HG03139 (cell line): ENCODE measurements around the gene HSF4.

Experiments used
- ATAC-seq: cut with Tn5 transposase; IDR thresholded peaks from one replicate; pipeline ENCODE4 v1.9.1; 2021; ENCODE audit not compliant: unreplicated experiment

The HSF4 gene

GRCh38 chr16:67150047-67150832 lies 14.3 kb upstream of the HSF4 start:
- no peak for ATAC-seq

DNA sequence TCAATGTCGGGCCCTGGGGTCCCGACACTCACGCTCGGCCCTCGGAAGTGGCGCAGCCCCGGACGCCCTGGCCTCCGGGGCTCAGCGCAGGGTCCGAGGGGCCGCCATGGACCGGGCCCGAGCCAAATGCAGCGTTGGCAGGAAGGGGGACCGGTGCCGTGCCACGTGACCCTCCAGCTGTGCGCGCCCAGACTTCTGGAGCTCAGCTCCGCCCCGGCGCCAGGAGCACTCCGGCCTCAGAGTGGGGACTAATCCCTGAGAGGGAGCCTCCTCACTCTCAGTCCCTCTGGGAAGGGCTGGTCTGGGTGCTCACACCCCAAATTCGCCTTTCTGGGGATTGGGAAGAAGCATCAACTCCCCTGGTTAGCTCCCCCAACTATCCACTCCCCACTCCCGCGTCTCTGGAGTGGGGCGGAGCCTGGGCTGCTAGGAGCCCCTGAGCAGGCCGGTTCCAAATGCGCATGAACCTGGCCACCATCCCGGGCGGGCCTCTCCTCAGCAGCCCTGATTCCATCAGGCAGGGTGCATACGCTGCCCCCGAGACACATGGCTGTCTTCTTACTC lies 13.6 kb upstream of the HSF4 start, which contains the start of gene B3GNT9:
B3GNT9 (minus strand) TSS at position 166 of the 564 bp plus-strand sequence. CDS start 513 bp downstream, outside the sequence.
- no peak for ATAC-seq

DNA sequence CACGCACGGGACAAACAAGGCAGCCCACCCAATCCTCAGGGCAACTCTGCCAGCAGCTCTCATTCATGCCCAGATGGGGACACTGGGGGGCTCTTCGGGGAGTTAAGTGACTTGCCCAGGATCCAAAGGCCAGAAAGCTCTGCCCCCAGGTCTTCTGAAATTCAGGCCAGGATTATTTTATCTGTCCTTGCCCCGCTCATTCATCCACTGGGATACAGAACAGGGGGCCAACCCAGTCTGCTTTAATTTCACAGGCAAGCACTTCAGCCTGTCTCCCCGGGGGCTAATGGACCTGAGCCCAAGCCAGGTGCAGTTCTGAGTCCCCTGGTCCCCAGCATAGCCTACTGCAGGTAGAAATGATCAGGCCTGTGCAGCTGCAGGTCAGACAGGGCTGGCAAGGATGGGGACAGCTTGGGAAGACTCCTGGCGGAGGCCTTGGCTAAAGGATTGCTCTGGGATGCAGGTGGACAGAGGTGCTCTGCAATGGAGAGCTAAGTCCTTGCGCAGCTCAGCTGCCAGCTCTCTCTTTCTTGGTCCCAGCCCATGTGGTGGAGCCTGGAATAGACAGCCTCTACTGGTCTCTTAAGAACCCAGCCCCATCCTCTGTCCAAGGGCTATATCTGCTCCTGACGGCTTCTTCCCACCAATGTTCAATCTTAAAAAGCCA lies 13.0 kb upstream of the HSF4 start:
- ATAC-seq, result no peak

DNA sequence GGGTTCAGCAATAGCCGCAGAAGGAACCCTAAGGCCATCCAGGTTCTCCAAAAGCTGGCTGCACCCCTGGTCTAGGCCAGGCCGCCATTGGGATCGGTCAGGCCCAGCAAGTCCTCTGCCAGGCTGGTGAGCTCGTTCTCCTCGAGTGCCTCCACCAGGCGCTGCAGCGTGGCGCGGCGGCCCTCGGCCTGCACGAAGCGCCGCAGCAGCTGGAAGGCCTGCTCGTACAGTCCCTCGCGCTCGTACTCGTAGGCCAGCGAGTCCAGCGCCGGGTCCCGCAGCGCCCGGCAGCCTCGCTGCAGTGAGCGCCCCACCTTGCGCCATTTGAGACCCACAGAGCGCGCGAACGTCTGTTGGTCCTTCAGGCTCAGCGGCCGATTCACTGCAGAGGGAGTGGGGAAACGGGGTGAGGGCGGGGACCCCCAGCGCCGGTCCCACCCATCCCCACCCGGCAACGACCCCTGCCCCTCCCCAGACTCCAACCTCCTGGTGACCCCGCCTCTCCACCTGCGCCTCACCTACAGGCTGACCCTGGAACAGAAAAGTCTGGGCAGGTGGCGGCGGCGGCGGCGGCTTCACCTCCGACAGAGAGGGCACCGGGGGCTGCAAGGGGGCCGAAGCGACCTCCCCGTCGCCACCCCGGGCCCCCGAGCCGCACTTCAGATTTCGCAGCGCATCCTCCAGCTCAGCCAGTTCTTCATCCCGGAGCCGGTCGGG lies 9.8 kb upstream of the HSF4 start:
- no peak for ATAC-seq

GRCh38 chr16:67155295-67156142 lies 9.0 kb upstream of the HSF4 start:
- no peak for ATAC-seq

DNA sequence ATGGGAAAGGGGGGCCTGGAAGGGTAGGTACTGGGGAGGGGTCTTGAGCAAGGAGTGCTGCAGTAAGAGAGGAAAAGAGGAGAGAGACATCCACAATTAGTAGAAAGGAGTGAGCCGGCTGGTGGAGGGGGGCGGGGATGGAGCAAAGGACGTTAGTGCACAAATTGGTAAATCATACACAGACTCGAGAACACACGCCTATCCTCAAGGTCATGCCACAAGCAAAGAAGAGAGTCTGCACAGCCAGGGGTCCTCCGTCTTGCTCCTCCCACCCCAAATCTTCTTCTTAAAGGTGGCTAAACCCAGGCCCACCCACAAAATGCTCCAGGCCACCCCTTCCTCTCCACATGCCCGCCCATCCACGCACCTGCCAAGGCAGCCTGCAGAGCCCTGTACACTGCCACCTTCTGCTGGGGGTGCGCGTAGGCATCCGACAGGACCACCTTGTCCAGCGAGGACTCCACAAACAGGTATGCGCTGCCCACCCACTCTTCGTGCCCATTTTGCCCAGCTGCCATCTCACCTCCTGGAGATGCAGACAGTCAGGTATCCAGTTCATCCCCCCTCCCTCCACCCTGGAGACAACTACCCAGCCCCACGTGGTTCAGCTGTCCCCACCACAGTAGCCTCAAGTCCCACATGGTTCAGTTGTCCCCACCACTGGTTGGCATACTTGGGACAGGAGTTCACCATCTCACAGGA lies 8.3 kb upstream of the HSF4 start:
- no peak for ATAC-seq

DNA sequence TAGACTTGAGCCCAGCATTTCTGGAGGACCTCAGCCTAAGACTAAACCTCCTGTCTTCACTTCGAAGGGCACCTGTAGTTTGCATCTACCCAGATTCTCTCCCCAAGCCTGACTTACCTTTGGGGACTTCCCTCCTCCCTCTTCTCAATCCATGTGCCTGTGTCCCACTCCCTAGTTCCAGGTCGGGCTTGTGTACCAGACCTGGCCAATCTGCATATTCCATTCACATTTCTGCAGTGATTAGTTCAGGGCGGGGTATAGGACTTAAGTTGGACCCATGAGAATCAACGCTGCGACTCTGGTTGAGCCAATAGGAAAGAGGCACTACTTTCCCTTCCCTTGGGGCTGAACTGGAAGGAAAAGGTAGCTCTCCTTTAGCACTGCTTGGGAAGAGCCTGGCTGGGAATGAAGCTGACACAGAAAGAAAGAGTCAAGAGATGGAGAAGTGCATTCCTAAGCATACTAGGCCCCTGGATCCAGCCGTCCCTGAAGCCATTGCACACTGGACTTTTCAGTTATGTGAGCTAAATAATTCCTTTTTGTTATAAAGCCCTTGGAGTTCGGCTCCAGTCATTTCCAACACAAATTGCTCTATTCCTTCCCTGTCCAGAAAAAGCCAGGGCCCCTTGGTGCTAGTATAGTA lies 7.3 kb upstream of the HSF4 start:
- ATAC-seq, result no peak

DNA sequence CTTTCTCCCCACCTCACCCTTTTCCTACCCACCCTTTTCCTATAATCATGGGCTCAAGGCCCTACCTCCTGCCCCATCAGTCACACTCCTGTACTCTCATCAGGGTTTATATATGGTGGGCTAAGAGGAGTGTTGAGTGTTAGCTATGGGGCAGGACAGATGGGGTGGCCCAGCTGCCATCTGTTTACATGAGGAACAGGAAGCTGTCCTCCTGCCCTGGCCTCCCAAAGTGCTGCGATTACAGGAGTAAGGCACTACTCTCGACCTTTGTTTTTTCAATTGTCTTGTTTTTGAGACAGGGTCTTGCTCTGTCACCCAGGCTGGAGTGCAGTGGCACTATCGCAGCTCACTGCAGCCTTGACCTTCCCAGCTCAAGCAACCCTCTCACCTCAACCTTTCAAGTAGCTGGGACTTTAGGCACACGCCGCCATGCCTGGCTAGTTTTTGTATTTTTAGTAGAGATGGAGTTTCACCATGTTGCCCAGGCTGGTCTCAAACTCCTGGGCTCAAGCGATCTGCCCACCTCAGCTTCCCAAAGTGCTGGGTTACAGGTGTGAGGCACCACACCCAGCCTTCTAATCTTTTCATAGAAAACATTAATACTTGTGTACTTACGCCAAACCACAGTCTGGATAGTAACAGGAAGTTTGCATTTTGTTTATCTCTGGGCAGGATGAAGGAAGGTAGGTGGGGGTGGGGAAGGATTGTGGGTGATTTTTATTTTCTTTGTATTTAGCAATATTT lies 6.5 kb upstream of the HSF4 start:
- ATAC-seq, result no peak

- ATAC-seq, result no peak
Observed at GRCh38 chr16:67158637-67159600, 5.6 kb upstream of the HSF4 start.

- ATAC-seq, result no peak
Observed at GRCh38 chr16:67161595-67162058, 2.9 kb upstream of the HSF4 start.

- no peak for ATAC-seq
Observed at GRCh38 chr16:67162506-67163163, 1.9 kb upstream of the HSF4 start.

DNA sequence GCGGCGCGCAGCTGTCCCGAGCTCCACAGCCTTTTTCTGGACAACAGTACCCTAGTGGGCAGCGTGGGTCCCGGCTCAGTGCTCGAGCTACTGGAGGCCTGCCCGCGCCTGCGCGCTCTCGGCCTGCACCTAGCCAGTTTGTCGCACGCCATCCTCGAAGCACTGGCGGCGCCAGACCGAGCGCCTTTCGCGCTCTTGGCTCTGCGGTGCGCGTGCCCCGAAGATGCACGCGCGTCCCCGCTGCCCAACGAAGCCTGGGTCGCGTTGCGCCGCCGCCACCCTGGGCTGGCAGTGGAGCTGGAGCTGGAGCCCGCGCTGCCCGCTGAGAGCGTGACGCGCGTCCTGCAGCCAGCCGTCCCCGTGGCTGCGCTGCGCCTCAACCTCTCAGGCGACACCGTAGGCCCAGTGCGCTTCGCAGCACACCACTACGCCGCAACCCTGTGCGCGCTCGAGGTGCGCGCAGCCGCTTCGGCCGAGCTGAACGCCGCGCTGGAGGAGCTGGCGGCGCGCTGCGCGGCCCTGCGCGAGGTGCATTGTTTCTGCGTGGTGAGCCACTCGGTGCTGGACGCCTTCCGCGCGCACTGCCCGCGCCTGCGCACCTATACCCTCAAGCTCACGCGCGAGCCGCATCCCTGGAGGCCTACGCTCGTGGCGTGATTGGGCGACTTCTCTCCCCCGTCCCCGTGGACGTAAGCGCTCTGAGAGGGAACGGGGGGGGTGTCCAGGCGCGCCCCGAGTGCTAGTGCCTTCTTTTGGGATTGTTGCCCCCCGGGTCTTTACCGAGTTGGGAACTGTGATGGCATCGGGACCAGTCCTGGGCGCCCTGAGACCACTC lies 1.2 kb upstream of the HSF4 start:
- ATAC-seq, result no peak

DNA sequence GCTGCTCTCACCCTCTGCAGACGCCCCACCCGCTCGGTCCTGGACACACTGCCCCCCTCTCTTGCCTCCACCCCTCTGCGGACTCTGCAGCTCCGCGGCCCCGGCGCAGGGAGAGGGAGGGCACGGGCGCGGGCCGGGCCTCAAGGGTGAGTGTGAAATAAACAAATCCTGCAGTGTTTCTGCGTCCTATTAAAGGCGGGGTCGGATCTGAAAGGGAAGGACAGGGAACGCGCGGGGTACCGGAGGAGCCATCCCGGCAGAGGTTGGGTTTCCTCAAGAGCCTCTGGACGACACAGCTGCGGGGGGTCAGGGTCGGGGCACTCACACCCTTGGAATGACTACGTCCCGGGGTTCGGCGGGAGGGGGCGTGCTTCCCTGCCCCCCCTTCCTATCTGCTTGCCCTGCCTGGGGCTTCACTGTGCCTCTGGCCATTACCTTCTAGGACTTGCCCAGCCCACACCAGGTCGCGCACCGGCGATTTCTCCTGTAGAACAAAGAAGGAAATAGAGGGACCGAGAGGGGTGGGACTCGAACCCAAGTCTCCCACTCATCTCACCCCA lies 466 bp upstream of the HSF4 start:
- no peak for ATAC-seq

- no peak for ATAC-seq
Observed at GRCh38 chr16:67165121-67166078, 855 bp downstream of the HSF4 start.

DNA sequence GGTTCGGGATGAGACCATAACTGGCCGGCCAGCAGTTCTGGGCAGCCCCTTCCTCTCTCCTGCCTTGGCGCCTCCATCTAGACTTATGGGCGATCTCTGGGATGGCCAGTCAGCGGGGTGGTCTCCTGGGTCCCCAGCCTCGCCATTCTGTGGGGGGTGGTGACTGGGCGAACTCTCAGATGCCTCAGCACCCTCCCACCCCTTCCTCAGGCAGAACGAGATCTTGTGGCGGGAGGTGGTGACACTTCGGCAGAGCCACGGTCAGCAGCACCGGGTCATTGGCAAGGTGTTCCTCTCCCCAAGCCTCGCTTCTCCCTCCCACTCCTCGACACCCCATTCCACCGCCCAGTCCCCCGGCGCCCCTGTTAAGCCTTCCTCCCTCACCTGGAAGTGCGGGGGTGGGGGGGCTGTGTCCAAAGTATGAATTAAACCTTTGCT lies 1.6 kb downstream of the HSF4 start:
- no peak for ATAC-seq
